Measurements from ENCODE around the gene FLCN. TPM values are rescaled to one million over a fixed set of nuclear protein-coding genes. Genes with fewer than 3 reads are reported as not detected.

Gene FLCN
- total RNA-seq, 1 experiment from 2014 or later = 19.3 TPM

- peak; percentile 54 for DNase-seq (ENCODE audit: low read depth)
These were observed 1.5 kb downstream of the FLCN start for GRCh38 chr17:17235212-17236174.

DNA sequence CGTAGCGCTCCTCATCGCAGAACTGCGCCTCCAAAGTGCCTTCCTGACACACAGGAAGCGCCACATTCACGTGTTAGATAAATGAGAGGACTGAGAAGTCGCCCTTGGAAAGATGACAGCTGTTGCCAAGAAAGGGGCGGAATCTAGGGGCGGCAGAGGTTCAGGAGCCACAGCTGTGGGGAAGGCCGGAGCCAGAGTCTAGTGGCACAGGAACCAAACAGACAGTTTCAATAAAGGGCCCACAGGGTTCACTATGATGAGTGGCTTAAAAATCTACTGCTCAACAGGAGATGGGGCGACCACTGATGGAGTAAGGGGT lies 4.7 kb downstream of the FLCN start:
- DNase-seq (ENCODE audit: low read depth) = no peak

- DNase-seq (ENCODE audit: low read depth) = no peak
These were observed 5.2 kb downstream of the FLCN start for GRCh38 chr17:17231621-17232302.

DNA sequence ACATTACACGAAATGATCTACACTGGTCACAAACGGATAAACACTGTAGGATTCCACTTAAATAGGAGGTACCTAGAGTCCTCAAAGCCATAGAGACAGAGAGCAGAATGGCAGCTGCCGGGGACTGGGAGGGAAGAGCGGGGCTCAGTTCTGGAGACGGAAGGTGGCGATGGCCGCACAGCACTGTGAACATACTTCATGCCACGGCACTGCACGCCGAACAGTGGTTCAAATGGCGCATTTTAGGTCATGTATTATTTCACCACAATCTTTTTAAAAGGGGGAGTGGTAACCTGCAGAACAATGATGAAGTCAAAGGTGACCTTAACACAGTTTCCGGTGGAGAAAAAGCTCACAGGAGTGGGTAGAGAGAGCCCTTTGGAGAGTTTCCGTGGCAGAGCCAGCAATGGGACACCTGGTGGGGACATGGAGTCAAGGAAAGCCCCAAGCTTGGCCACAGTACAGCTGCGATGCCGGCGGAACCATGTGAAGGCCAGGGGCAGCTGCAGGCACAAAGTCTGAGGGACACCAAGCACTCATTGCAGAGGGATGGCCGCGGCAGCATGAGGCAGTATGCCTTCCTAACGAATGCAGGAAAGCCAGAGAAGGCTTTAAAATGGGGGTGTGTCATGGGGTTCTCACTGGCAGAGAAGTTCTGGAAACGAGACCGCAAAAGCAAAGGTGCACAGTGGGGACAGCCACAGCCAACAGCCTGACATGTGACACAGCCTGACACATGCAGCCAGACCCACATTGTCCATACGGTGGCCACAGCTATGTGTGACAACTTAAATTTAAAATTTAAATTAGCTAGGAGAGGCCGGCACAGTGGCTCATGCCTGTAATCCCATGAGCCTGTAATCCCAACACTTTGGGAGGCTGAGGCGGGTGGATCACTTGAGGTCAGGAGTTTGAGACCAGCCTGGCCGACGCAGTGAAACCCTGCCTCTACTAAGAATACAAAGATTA lies 7.3 kb downstream of the FLCN start:
- no peak for DNase-seq (ENCODE audit: low read depth)

DNA sequence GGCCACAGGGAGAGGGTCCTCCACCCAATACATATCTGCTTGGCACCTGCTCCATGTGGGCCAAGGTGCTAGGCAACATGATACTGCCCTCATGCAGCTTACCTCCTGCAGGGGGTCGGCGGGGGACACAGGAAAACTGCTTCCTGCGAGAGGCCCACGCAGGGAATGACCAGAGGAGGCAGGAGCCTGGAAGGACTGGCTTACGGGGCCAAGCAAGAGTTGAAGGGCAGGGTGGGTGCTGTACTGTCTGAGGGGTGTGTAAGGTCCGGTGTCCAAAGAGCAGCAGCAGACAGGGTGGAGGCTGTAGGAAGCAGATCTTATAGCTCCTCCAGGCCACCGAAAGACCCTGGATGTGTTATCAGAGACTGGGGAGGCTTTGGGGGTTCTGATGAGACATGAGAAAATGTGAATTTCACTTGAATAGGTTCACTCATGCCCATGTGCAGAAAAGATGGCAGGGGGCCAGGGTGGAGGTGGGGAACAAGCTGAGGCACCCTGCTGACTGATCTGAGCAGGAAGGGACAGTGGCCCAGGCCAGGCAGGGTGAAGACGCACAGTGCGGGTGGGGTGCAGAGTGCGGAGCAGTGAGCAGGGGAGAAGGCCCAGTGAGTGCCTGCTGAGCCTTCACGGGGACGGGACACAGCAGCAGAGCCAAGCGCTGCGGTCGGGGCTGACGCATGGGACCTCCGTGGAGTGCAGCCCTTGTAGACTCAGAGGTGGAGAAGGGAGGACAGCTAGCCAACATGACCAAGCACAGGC lies 8.3 kb downstream of the FLCN start:
- no peak for DNase-seq (ENCODE audit: low read depth)

GRCh38 chr17:17227608-17228520 lies 9.1 kb downstream of the FLCN start:
- no peak for DNase-seq (ENCODE audit: low read depth)

DNA sequence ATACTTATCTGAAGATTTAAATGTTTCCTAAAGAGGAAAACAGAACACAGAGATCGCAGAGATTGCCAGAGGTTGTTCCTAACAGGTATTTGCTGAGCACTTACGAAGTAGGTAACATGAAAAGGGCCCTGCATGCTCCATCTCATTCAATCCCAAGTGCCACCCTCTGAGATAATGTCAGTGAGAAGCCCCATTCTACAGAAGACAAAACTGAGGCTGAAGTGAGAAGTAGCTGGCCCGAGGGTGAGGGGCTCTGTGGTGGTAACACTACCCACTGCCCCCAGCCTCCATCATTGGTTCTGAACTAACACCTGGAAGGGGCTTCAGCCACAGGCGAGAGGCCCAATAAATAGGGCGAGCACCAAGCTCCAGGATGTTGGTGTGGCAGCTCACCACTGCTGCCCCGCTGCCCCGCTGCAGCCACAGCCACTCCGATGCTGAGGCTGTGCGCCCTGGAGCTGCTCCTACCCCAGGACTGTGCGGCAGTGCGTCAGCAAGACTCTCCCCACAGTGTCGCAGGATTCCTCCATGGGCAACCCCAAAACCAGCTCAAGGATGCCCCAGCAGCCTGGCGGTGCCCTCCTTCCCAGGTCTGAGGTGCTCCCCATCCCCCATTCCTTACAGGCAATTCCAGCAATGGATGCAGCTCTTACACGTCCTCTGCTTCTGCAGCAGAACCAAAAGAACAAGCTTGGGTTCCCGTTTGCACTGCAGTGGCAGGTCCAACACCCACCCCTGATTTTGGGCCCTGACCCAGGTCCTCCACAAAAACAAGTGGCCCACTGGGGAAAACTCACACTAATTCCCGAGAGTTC lies 10.3 kb downstream of the FLCN start:
- DNase-seq (ENCODE audit: low read depth) = no peak

DNA sequence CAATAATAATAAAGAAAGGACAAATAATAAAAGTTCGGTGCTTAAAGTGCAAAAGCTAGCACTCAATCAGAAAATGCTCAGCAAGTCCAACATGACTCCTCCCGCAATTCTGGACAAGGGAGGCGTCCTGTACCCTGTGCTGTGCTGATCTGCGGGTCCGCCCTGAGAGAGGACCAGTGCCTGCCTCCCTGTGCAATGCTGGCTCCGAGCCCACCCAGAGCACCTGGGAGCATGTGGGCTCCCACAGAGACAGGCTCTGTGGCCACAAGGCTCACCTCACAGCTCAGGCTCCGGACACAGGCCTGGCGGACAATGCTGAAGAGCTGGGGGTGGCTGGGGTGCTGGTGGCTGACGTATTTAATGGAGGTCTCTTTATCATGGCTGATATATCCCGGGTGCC lies 11.1 kb downstream of the FLCN start:
- no peak for DNase-seq (ENCODE audit: low read depth)

GRCh38 chr17:17224137-17224536 lies 12.8 kb downstream of the FLCN start:
- no peak for DNase-seq (ENCODE audit: low read depth)

DNA sequence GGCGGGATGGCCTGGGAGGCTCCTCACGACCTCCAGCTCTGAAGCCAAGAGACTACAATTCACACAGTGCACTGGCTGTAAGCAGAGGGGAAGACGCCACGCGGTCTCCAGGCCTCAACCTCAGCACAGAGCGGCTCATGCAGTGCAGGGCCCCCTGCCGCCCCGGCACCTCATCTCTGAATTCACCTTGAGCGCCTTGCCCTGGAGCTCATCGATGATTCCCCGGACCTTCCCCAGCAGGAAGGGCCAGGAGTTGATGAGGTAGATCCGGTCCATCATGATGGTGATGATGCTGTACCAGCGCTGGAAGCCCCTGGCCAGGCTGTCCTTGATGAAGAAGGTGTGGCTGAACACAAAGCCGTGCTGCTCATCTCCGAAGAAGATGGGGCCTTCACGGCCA lies 13.2 kb downstream of the FLCN start:
- no peak for DNase-seq (ENCODE audit: low read depth)

DNA sequence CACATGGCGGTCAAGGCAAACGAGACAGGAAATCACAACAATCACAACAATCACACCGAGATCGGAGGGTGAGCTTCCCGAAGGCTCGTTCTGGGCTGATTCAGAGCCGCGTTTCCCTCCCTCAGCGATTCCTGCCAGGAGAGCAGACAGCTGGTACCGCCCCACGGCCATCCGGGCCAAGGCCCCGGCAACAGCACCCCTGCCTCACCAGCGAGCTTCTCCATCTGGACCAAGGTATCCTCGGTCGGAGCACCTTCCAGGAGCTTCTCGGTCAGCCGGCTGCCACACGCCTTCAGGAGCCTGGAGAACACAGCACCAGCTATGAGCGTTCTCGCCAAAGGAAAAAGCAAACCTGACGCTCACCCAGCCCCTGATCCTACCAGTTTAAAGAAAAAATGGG lies 15.6 kb downstream of the FLCN start:
- DNase-seq (ENCODE audit: low read depth) = no peak

DNA sequence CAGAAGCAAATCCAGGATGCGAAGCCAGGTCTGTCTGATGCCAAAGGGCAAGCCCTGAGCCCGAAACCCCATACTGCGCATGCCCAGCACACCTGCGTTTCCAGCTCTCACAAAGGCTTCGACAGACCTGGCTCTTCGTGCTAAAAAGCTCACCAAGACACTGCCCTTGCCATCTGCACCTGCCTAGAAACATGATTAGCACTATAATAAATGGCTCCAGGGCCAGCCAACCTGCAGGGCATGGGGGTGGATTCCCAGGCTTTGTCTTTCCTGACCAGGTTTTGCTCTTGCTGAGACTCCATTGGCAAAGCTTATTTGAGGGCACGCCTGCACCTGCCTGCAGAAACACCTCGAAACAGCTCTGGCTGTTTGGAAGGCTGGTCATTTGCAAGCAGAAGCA lies 16.4 kb downstream of the FLCN start:
- DNase-seq (ENCODE audit: low read depth) = no peak

- DNase-seq (ENCODE audit: low read depth) = no peak
These were observed 19.0 kb downstream of the FLCN start for GRCh38 chr17:17217995-17218394.

DNA sequence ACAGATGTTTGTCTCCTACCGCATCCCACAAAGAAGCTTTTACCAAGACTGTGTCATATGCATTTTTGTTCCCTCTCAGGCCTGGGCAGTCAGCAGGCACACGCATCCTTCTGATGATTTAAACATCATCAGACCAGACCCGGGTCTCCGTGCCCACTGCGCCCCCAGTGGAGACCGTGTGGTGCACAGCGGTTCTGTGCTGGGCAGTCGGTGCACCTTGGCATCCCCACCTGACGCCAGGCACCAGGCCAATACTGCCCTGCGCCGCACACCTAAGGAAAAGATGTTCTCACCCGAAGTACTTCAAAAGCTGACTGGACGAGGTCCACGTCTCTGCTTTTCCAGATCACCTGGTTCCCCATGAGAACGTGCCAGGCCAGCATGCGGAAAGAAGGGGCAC lies 20.2 kb downstream of the FLCN start:
- DNase-seq (ENCODE audit: low read depth) = no peak

- DNase-seq (ENCODE audit: low read depth) = no peak
These were observed 20.7 kb downstream of the FLCN start for GRCh38 chr17:17216236-17216635.

- DNase-seq (ENCODE audit: low read depth) = no peak
These were observed 21.4 kb downstream of the FLCN start for GRCh38 chr17:17215575-17215974.

GRCh38 chr17:17214646-17215436 lies 22.1 kb downstream of the FLCN start:
- DNase-seq (ENCODE audit: low read depth) = no peak

DNA sequence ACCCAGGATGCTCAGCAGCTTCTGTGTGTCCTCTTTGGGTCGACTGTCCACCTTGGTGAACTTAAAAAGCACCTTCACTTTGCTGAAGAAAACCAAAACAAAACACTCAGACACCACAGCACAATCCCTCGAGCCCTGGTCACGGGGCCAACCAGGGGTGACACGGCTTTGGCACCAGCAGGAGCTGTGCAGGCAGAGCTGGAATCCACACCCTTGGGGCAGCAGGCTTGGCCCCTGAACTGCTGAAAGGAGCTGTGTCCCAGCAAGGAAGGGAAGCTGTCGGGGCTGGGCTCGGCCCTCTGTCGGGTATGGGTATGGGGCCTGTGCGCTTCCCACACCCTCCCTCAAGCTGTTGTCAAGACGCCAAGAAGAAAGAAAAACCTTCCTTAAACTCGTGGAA lies 23.2 kb downstream of the FLCN start:
- DNase-seq (ENCODE audit: low read depth) = no peak

DNA sequence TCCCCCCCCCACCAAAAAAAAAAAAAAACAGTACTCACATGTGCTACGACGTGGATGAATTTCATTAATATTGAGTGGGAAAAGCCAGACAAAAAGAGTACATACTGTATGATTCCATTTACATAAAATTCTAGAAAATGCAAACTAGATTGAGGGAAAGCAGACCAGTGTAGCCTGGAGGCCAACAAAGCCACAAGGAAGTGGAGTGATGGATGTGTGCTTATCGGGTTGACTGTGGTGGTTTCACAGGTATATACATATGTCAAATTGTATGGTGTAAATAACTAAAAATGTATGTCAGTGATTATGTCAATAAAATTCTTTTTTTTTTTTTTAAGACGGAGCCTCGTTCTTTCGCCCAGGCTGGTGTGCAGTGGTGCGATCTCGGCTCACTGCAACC lies 29.0 kb downstream of the FLCN start:
- no peak for DNase-seq (ENCODE audit: low read depth)
